ENCODE results near the gene FUNDC1. TPM values are rescaled to one million over a fixed set of nuclear protein-coding genes. Genes with fewer than 3 reads are reported as not detected.

The FUNDC1 gene
- total RNA-seq, 2 donors from 2014 or later: 11.8 to 24.0 TPM

DNA sequence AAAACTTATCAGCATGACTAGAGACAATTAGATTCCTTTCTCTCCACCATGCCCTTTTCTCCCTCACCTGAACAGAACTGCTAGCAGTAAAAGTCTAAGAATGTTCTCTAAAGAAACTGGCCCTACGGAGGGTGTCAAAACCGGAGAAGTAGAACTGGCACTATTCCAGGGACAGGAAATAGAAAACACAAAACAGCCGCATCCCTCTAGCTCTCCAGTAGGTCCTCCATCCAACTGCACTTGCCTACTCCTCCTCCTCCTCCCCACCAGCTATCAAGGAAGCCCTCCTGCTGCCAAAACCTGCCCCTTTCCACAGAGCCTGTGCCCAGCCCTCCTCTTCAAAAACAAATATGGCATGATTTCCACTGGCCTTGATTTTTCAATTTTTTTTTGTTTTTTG lies 28.4 kb downstream of the FUNDC1 start:
- no peak overlapping the region for H3K4me3 Mint-ChIP-seq
- peaks cover 19% of the 10 kb centered on the region for H3K27me3 Mint-ChIP-seq (ENCODE audit: low read depth)
- H3K9me3 Mint-ChIP-seq: no peaks in the 10 kb centered on the region

DNA sequence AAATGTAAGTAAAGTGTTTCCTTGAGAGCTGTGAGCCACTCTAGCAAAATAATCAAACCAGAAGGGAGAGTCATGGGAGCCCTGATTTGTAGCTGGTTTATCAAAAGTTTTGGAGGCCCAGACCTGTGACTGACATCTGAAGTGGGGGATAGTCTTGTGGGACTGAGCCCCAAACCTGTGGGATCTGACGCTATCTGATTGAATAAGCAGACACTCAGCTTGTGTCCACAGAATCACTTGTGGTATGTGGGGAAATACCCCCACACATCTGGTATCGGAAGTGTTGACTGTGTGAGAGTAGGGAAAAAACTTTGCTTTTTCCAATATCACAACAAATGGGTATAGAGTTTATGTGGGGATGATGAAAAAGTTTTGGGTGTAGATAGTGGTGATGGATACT lies 35.4 kb downstream of the FUNDC1 start:
- Mint-ChIP-seq H3K36me3 (ENCODE audit: insufficient read depth in 2 of 2) (no peaks in the 10 kb centered on the region), H3K27me3 (ENCODE audit: low read depth) (peaks cover 20% of the 10 kb centered on the region), H3K4me1 (ENCODE audit: low read depth) (peaks cover 13% of the 10 kb centered on the region), H3K4me3 (no peak overlapping the region), H3K9me3 (no peaks in the 10 kb centered on the region), H3K27ac (no peak overlapping the region)
- peak; percentile 85 to 93 for ATAC-seq (replicated peaks in 1 of 2)
- DNase-seq: peak; percentile 7 to 39

More for the DNA sequence above, 28.4 kb downstream of the FUNDC1 start:
- H3K27ac Mint-ChIP-seq: no peak overlapping the region
- no peaks in the 10 kb centered on the region for H3K4me1 Mint-ChIP-seq (ENCODE audit: low read depth)
- ATAC-seq (replicated peaks in 1 of 2) (no peak), DNase-seq (no peak)
- H3K36me3 Mint-ChIP-seq (ENCODE audit: insufficient read depth in 2 of 2): no peaks in the 10 kb centered on the region

DNA sequence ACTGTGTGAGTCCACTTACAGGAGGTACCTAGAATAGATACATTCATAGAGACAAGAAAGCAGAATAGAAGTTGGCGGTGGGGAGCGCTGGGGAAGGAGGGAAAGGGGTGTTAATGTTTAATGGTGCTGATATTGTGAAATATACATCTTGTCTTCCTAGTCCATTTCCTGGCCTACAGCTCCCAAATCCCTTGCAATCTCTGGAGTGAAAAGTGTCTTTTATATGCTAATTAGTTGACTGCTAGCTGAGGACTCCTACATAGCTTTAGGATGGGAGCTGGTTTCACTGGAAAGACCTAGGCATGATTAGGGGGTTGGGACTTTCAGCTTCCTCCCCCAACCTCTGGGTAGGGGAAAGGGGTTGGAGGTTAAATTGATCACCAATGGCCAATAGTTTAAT lies 36.0 kb downstream of the FUNDC1 start:
- Mint-ChIP-seq H3K27me3 (ENCODE audit: low read depth) (peaks cover 25% of the 10 kb centered on the region), H3K36me3 (ENCODE audit: insufficient read depth in 2 of 2) (no peaks in the 10 kb centered on the region), H3K4me1 (ENCODE audit: low read depth) (peaks cover 13% of the 10 kb centered on the region), H3K9me3 (no peaks in the 10 kb centered on the region), H3K27ac (no peak overlapping the region), H3K4me3 (no peak overlapping the region)
- ATAC-seq (replicated peaks in 1 of 2) (no peak), DNase-seq (no peak)

DNA sequence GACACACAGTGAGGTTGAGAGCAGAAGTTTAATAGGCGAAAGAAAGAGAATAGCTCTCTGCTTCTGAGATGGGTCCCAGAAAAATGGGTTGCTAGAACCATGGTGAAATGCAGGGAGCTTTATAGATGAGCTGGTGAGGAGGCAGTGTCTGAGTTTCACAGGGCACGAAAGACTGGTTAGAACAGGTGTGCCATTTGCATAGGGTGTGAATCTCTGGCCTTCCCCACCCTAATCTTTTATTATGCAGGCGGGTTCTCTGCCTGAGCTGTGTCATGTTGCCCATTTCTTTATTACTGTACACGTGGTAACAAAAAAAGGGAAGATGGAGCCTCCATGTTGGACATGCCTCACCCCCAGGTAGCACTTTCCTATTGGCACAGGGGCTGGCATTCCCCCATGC lies 39.1 kb downstream of the FUNDC1 start:
- Mint-ChIP-seq H3K27me3 (ENCODE audit: low read depth) (peaks cover 19% of the 10 kb centered on the region), H3K4me1 (ENCODE audit: low read depth) (peaks cover 13% of the 10 kb centered on the region), H3K4me3 (no peak overlapping the region), H3K36me3 (ENCODE audit: insufficient read depth in 2 of 2) (no peaks in the 10 kb centered on the region), H3K9me3 (no peaks in the 10 kb centered on the region), H3K27ac (no peak overlapping the region)
- no peak for DNase-seq
- no peak for ATAC-seq (replicated peaks in 1 of 2)

DNA sequence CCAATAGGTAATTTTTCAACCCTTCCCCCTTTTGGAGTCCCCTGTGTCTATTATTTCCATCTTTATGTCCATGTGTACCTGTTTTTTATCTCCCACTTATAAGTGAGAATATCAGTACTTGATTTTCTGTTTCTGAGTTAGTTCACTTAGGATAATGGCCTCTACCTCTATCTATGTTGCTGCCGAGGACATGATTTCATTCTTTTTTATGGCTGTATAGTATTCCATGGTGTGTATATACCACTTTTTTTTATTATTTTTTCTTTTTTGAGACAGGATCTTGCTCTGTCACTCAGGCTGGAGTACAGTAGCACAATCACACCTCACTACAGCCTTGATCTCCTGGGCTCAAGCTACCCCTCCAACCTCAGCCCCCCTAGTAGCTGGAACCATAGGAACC lies 47.6 kb downstream of the FUNDC1 start:
- no peak for DNase-seq
- no peaks in the 10 kb centered on the region for H3K36me3 Mint-ChIP-seq (ENCODE audit: insufficient read depth in 2 of 2)
- ATAC-seq (replicated peaks in 1 of 2): no peak

GRCh38 chrX:44494357-44494756 lies 48.3 kb downstream of the FUNDC1 start:
- Mint-ChIP-seq H3K27ac (no peak overlapping the region), H3K4me3 (no peak overlapping the region), H3K27me3 (ENCODE audit: low read depth) (peaks cover 36% of the 10 kb centered on the region), H3K36me3 (ENCODE audit: insufficient read depth in 2 of 2) (no peaks in the 10 kb centered on the region), H3K9me3 (no peaks in the 10 kb centered on the region), H3K4me1 (ENCODE audit: low read depth) (peaks cover 5% of the 10 kb centered on the region)
- DNase-seq (peak in 1 of 2 donors; percentile 2), ATAC-seq (replicated peaks in 1 of 2) (peak in 1 of 2 donors; percentile 58)

More for the DNA sequence above, 47.6 kb downstream of the FUNDC1 start:
- no peak overlapping the region for H3K27ac Mint-ChIP-seq
- H3K27me3 Mint-ChIP-seq (ENCODE audit: low read depth): peaks cover 34% of the 10 kb centered on the region
- H3K4me1 Mint-ChIP-seq (ENCODE audit: low read depth): peaks cover 5% of the 10 kb centered on the region
- H3K4me3 Mint-ChIP-seq: no peak overlapping the region
- H3K9me3 Mint-ChIP-seq: no peaks in the 10 kb centered on the region

- DNase-seq: no peak
- no peak overlapping the region for H3K27ac Mint-ChIP-seq
- no peaks in the 10 kb centered on the region for H3K4me1 Mint-ChIP-seq (ENCODE audit: low read depth)
- H3K4me3 Mint-ChIP-seq: no peak overlapping the region
- H3K9me3 Mint-ChIP-seq: no peaks in the 10 kb centered on the region
- ATAC-seq (replicated peaks in 1 of 2): no peak
- no peaks in the 10 kb centered on the region for H3K36me3 Mint-ChIP-seq (ENCODE audit: insufficient read depth in 2 of 2)
- H3K27me3 Mint-ChIP-seq (ENCODE audit: low read depth): peaks cover 56% of the 10 kb centered on the region
Measured at GRCh38 chrX:44489515-44489914, 53.1 kb downstream of the FUNDC1 start.

DNA sequence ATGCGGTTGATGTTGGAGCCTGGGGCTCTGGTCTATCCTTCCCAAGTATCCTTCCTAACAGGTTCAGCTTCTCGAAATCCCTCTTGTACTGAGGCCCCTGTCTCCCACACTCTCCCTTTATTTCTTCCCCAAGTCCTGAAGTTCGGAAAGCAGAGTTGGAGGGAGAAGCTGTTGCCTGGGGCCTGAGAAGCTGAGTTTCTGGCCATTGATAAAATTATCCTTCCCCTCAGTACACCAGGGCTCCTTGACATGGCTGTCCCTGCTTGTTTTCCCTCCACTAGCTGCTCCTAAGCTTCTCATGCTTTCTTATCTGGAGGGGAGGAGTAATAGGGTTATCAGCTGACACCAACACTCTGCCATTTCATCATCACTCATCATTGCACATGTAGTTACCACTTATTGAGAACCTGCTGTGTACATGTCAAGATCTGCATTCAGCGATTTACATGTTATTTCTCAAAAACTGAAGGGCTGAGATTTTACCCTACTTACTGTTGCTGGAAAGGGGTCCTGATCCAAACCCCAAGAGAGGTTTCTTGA lies 58.0 kb downstream of the FUNDC1 start:
- Mint-ChIP-seq H3K36me3 (ENCODE audit: insufficient read depth in 2 of 2) (no peaks in the 10 kb centered on the region), H3K4me3 (no peak overlapping the region), H3K27me3 (ENCODE audit: low read depth) (peaks cover 61% of the 10 kb centered on the region), H3K9me3 (no peaks in the 10 kb centered on the region), H3K27ac (no peak overlapping the region), H3K4me1 (ENCODE audit: low read depth) (no peaks in the 10 kb centered on the region)
- DNase-seq (no peak), ATAC-seq (replicated peaks in 1 of 2) (no peak)

DNA sequence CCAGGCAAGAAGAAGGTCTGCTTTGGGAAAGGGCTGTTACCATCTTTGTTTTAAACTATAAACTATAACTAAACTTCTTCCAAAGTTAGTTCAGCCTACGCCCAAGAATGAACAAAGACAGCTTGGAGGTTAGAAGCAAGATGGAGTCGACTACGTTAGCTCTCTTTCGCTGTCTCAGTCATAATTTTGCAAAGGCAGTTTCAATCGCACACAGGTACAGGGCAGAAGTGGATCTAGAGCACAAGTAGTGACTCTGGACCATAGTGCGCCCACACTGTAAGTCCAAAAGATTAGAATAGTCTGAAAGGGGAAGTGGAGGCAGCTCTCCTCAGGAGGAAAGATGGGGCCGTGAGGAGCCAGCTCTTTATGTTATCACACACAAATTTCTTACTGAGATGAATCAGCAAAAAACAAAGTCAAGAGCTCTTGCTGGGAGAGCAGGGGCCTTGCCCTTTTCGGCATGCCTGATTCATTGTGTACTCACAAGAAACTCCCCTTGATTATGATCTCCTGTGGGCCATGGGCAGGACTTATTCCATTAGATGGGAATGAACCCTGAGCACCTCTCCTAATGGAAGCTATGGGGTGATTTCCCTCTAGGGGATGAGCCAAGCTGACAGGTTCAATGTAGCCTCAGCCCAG lies 58.6 kb downstream of the FUNDC1 start:
- no peaks in the 10 kb centered on the region for H3K9me3 Mint-ChIP-seq
- DNase-seq: no peak
- H3K36me3 Mint-ChIP-seq (ENCODE audit: insufficient read depth in 2 of 2): no peaks in the 10 kb centered on the region
- H3K4me1 Mint-ChIP-seq (ENCODE audit: low read depth): no peaks in the 10 kb centered on the region
- H3K27ac Mint-ChIP-seq: no peak overlapping the region
- no peak overlapping the region for H3K4me3 Mint-ChIP-seq
- ATAC-seq (replicated peaks in 1 of 2): no peak
- H3K27me3 Mint-ChIP-seq (ENCODE audit: low read depth): peaks cover 61% of the 10 kb centered on the region

DNA sequence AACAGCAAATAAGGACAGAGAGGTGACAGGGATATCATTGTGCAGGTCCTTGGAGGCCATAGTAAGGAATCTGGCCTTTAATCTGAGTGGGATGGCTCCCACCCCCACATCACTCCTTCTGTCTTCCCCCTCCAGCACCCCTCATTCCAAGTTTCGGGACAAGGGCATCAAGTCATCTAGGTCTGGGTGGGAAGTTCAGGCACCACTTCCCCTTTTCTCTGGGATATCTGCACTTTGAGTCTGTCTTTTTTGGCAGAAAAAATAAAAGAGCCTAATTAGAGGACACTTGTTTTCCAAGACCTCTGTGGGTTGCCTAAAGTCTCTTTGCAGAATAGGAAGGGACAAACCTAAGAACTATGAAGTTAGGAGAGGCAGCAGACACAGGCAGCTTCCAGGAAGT lies 60.1 kb downstream of the FUNDC1 start:
- Mint-ChIP-seq H3K4me1 (ENCODE audit: low read depth) (no peaks in the 10 kb centered on the region), H3K27me3 (ENCODE audit: low read depth) (peaks cover 49% of the 10 kb centered on the region), H3K9me3 (no peaks in the 10 kb centered on the region), H3K36me3 (ENCODE audit: insufficient read depth in 2 of 2) (no peaks in the 10 kb centered on the region), H3K4me3 (no peak overlapping the region), H3K27ac (no peak overlapping the region)
- DNase-seq (no peak), ATAC-seq (replicated peaks in 1 of 2) (no peak)

DNA sequence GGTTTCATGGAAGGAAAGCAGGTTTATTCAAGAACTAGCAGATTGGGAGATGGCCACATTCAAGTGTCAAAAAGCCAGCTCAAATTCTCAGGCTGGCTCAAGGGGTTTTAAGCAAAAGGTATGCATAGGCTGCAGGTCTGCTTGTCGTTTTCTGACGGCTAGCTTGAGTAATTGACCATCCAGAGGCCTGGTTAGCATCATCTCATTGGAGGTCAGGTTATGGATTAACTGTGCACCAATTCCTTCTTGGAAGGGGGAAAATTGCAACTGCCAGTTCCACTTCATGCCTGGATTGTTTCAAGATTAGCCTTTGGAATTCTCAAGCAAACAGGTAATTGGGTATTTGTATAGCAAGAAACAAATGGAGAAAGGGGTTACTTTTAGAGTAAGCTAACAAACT lies 62.1 kb downstream of the FUNDC1 start:
- ATAC-seq (replicated peaks in 1 of 2) (no peak), DNase-seq (no peak)
- H3K27me3 Mint-ChIP-seq (ENCODE audit: low read depth): peaks cover 46% of the 10 kb centered on the region
- H3K36me3 Mint-ChIP-seq (ENCODE audit: insufficient read depth in 2 of 2): no peaks in the 10 kb centered on the region
- no peaks in the 10 kb centered on the region for H3K9me3 Mint-ChIP-seq
- H3K4me1 Mint-ChIP-seq (ENCODE audit: low read depth): no peaks in the 10 kb centered on the region
- H3K27ac Mint-ChIP-seq: no peak overlapping the region
- H3K4me3 Mint-ChIP-seq: no peak overlapping the region

GRCh38 chrX:44474410-44474809 lies 68.2 kb downstream of the FUNDC1 start:
- no peak for ATAC-seq (replicated peaks in 1 of 2)
- Mint-ChIP-seq H3K4me1 (ENCODE audit: low read depth) (no peaks in the 10 kb centered on the region), H3K9me3 (no peaks in the 10 kb centered on the region), H3K36me3 (ENCODE audit: insufficient read depth in 2 of 2) (no peaks in the 10 kb centered on the region), H3K27me3 (ENCODE audit: low read depth) (peaks cover 14% of the 10 kb centered on the region), H3K4me3 (no peak overlapping the region), H3K27ac (no peak overlapping the region)
- no peak for DNase-seq
